Measurements from ENCODE around the gene ADAP1.

The ADAP1 gene

GRCh38 chr7:916291-916941 lies 38.1 kb downstream of the ADAP1 start:
- no peak for TF ChIP-seq CTCF (IDR thresholded peaks at IDR 0.05)

- TF ChIP-seq CTCF (IDR thresholded peaks at IDR 0.05), result no peak
Observed at GRCh38 chr7:915291-916218, 38.9 kb downstream of the ADAP1 start.

- TF ChIP-seq CTCF (IDR thresholded peaks at IDR 0.05), result no peak
Observed at GRCh38 chr7:914521-915194, 39.8 kb downstream of the ADAP1 start.

GRCh38 chr7:913736-914520 lies 40.6 kb downstream of the ADAP1 start:
- no peak for TF ChIP-seq CTCF (IDR thresholded peaks at IDR 0.05)

GRCh38 chr7:911791-912480 lies 42.5 kb downstream of the ADAP1 start:
- no peak for TF ChIP-seq CTCF (IDR thresholded peaks at IDR 0.05)

- no peak for TF ChIP-seq CTCF (IDR thresholded peaks at IDR 0.05)
Observed at GRCh38 chr7:910931-911431, 43.5 kb downstream of the ADAP1 start.

Data from LNCAP (cell line).